MG63 (cell line): ENCODE results near the gene CADPS. TPM values are rescaled to one million over a fixed set of nuclear protein-coding genes. Genes with fewer than 3 reads are reported as not detected.

Experiments used
- DNase-seq: peaks from one replicate; pipeline ENCODE4 v3.0.0-alpha.2; 2020
- H3K27me3 ChIP-seq: fragments of 250-450 bp; sonication (Bioruptor Pico); 2 replicates; pipeline ENCODE4 v1.5.1; 2020; ENCODE audit warnings: mild to moderate bottlenecking, moderate library complexity
- H3K36me3 ChIP-seq: fragments of 250-450 bp; sonication (Bioruptor Pico); 2 replicates; pipeline ENCODE4 v1.5.1; 2020; ENCODE audit warnings: mild to moderate bottlenecking, moderate library complexity
- H3K4me3 ChIP-seq: fragments of 250-450 bp; sonication (Bioruptor Pico); 2 replicates; pipeline ENCODE4 v1.5.1; 2020; ENCODE audit warnings: mild to moderate bottlenecking, moderate library complexity
- H3K9me3 ChIP-seq: fragments of 250-450 bp; sonication (Bioruptor Pico); 2 replicates; pipeline ENCODE4 v1.5.1; 2020; ENCODE audit warnings: mild to moderate bottlenecking, moderate library complexity
- total RNA-seq: library from RNA; depleted of rRNA; stranded (reverse); fragments of >200 nt; shearing (Covaris generic); gene quantifications from 2 replicates; pipeline ENCODE4 v1.2.3, GENCODE V29; 2014; ENCODE audit warnings: low replicate concordance

CADPS gene
- total RNA-seq, 1 experiment from 2014 or later: 0.07 TPM

GRCh38 chr3:62527474-62527873, 347.7 kb downstream of the CADPS start:
- no peaks in the 10 kb centered on the region for H3K9me3 ChIP-seq
- H3K27me3 ChIP-seq: no peaks in the 10 kb centered on the region
- no peak for DNase-seq
- no peaks in the 10 kb centered on the region for H3K36me3 ChIP-seq
- H3K4me3 ChIP-seq: no peak overlapping the region

GRCh38 chr3:62525281-62525680, 349.9 kb downstream of the CADPS start:
- DNase-seq: no peak
- H3K27me3 ChIP-seq: no peaks in the 10 kb centered on the region
- H3K36me3 ChIP-seq: no peaks in the 10 kb centered on the region
- no peak overlapping the region for H3K4me3 ChIP-seq
- no peaks in the 10 kb centered on the region for H3K9me3 ChIP-seq

GRCh38 chr3:62523672-62524071, 351.5 kb downstream of the CADPS start:
- no peaks in the 10 kb centered on the region for H3K9me3 ChIP-seq
- DNase-seq: no peak
- no peaks in the 10 kb centered on the region for H3K36me3 ChIP-seq
- H3K4me3 ChIP-seq: no peak overlapping the region
- H3K27me3 ChIP-seq: no peaks in the 10 kb centered on the region

DNA sequence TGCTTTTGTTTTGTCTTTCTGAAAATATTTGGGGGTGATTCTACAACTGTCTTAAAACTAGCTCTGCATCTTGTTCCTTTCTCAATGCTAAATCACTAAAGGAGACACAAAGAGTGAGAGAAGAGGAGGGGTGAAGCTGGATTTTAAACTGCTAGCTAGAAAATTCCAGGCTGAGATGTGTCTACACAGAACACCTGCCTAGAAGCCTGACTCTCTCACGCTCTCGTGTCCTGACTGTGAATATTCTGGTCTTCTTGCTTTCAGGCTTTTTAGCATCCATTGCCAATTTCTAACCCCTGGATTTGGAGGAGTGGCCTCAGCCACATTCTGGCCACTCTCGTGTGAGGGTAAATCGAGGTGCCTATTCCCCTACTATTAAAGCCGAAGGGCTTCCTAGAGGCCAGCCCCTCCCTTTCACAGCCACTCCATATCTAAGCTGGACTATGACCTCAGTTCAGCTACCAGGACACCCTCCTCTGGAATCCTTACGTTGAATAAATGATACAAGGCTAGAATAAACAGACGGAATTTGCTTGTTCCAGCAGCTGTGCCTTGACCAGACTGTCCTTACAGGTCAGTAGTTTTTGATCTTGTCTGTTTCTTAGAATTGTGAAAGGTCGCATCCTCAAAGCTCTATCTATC, 353.6 kb downstream of the CADPS start:
- Histone ChIP-seq H3K27me3 (no peaks in the 10 kb centered on the region), H3K4me3 (no peak overlapping the region), H3K9me3 (no peaks in the 10 kb centered on the region), H3K36me3 (no peaks in the 10 kb centered on the region)
- DNase-seq: no peak

DNA sequence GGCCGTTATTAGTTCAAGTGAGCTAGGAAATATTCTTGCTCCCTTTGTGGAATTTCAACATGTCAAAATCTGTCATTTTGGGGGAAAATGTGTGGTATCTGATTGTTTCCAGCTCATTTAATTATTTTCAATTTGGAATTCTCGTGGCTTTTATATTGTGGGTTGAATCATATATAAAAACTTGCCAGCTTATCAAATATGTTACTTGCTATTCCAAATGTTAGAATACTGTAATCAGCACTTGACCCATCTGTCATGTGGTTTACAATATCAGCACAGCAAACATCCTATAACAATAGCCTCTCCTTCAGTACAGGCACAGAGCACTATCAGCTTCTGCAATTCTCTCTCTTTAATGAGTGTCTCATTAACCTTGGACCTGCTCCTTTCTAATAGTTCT, 371.7 kb downstream of the CADPS start:
- no peak for DNase-seq
- Histone ChIP-seq H3K4me3 (no peak overlapping the region), H3K36me3 (no peaks in the 10 kb centered on the region), H3K27me3 (no peaks in the 10 kb centered on the region), H3K9me3 (no peaks in the 10 kb centered on the region)

DNA sequence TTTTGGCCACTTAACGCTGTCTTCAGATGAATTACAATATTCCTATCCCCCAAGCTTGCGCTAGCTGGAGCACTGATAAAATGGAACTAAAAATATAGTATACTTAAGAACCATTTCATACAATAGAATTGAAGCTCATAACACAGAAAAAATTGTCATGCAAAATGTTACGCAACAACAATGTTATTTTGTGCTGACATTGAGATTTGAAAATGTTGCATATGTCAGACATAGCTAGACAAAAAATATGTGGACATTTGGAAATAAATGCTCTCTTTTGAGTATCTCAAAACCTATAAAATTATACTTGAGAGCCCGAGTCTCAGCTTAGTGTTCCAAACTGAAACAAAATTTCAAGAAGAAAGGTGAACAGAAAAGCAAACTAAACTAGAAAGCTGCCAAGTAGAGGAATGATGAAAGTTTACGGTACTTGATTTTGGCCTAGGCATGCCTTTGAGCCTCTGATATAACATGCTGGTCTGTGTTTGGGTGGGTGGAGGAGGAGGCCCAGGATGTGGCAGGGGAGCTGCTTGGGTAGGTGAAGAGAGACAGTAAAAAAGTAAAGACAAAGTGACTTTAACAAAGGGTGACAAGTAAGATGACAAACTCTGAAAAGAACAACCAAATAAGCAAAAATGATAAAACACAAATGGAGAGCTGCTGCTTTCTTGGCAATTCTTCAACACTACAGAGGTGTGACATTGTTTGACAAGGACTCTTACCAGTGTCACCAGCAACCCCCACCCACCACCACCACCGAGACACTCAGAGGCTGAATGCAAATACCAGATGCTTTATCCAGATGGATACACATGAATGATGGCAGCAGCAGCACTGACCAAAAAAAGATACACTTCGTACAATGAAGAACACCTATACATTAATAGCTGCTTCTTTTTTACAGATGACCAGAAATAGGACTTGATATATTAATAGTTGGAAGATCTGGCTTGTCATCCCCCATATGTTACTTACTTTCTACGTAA, 372.6 kb downstream of the CADPS start:
- Histone ChIP-seq H3K36me3 (no peaks in the 10 kb centered on the region), H3K27me3 (no peaks in the 10 kb centered on the region), H3K9me3 (no peaks in the 10 kb centered on the region), H3K4me3 (no peak overlapping the region)
- no peak for DNase-seq

DNA sequence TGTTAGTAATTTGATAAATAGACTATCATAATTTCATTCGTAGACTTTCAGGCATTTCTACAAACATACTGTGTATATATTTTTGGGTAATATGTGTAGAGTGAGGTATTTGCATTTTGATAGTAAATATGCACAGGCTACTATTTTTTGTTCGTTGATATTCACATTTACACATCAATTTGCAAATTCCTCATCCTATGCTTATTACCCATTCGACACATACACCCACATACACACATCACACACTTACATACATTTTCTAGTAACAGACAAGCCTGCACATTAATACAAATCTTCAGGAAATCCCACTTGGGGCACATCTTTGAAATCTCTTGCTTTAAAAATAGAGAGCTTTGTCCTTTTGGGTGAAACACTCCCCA, 373.9 kb downstream of the CADPS start:
- no peaks in the 10 kb centered on the region for H3K27me3 ChIP-seq
- H3K4me3 ChIP-seq: no peak overlapping the region
- no peak for DNase-seq
- no peaks in the 10 kb centered on the region for H3K36me3 ChIP-seq
- no peaks in the 10 kb centered on the region for H3K9me3 ChIP-seq

DNA sequence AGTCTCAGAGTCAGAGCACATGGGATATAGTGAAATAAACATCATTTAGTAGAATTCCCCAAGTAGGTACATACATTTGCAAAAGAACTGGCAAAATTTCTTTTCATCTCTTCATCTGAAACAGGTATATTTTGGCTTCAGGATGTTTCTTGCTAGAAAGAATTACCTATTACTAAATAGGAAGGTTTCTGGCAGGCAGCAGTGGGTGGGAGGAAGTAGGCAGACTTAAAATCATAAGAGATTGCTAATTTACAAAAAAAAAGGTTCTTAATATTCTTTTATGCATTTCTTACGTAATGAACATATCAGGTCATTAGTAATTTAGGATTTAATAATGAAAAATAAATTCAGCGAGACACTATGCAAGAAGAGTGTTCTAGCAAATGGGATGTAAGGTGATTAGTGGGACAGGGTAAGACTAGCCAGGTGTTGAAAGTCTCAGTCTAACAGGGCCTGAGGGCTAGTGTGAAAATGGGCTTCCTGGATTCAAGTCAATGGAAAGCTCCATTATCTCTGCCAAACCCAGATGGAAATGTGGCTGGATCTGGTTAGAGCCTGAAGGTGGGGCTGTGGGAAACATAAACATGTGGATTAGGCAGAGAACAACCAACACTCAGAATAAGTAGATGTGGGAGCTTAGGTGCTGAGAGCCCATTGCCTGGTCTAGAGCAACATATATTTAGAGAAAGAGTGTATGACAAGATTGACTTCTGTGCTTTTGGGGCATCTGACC, 374.5 kb downstream of the CADPS start:
- Histone ChIP-seq H3K36me3 (no peaks in the 10 kb centered on the region), H3K27me3 (no peaks in the 10 kb centered on the region), H3K4me3 (no peak overlapping the region)

GRCh38 chr3:62497156-62497555, 378.1 kb downstream of the CADPS start:
- Histone ChIP-seq H3K36me3 (no peaks in the 10 kb centered on the region), H3K27me3 (no peaks in the 10 kb centered on the region), H3K9me3 (no peaks in the 10 kb centered on the region), H3K4me3 (no peak overlapping the region)
- DNase-seq: no peak

More for the DNA sequence above, 374.5 kb downstream of the CADPS start:
- no peak for DNase-seq
- H3K9me3 ChIP-seq: no peaks in the 10 kb centered on the region

DNA sequence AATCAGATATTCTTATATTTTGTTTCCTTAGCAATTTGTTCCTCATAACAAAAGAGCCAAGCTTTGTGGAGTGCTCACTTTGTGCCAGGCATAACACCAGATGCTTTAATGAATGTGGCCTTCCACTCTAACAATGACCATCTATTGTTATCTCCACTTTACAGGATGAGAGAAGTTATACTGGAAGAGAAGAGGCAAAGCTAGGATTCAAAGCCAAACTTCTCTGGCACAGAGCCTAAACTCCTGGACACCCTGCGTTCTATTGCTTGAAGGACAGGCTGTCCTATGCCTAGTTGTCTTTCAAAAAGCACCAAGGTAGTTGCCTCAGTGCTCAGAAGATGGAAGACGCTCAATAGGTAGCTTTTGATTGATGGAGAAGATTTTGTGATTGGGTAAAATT, 378.7 kb downstream of the CADPS start:
- Histone ChIP-seq H3K27me3 (no peaks in the 10 kb centered on the region), H3K4me3 (no peak overlapping the region), H3K9me3 (no peaks in the 10 kb centered on the region), H3K36me3 (no peaks in the 10 kb centered on the region)
- no peak for DNase-seq

DNA sequence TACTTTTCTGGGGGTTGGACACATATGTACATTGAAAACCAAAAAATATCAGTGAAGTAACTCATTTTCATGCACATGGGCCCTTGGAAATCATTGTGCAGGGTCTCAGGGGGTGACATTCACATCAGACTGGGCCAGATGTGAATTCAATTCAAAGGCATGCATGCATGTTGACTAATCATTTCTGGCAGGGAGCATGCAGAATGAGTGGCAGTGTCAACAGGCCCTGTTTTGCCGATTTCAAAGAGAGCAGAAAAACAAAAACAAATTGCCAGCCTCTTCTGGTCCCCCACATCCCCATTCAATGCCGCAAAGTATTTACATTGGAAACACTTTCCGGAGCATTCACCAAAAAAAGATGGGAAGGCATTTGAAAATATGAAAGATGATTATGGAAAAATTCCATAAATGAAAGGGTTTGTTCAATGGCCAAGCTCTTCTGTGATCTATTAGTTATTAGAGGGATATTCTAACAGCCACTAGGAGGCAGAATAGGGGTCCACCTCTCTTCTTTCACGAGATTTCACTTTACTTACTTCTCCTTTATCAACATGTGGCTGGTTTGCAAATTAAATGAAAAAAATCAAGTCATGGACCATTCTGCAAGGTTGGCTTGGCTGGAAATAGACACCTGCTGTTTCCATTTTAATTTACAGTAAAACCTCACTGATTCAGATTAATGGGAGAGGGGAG, 382.0 kb downstream of the CADPS start:
- no peaks in the 10 kb centered on the region for H3K27me3 ChIP-seq
- H3K4me3 ChIP-seq: no peak overlapping the region
- H3K36me3 ChIP-seq: no peaks in the 10 kb centered on the region
- DNase-seq: no peak
- H3K9me3 ChIP-seq: no peaks in the 10 kb centered on the region

GRCh38 chr3:62482961-62483360, 392.3 kb downstream of the CADPS start:
- Histone ChIP-seq H3K36me3 (no peaks in the 10 kb centered on the region), H3K27me3 (no peaks in the 10 kb centered on the region), H3K4me3 (no peak overlapping the region), H3K9me3 (no peaks in the 10 kb centered on the region)
- no peak for DNase-seq

GRCh38 chr3:62481962-62482361, 393.3 kb downstream of the CADPS start:
- DNase-seq: no peak
- Histone ChIP-seq H3K36me3 (no peaks in the 10 kb centered on the region), H3K4me3 (no peak overlapping the region), H3K27me3 (no peaks in the 10 kb centered on the region), H3K9me3 (no peaks in the 10 kb centered on the region)

- Histone ChIP-seq H3K9me3 (no peaks in the 10 kb centered on the region), H3K27me3 (no peaks in the 10 kb centered on the region), H3K4me3 (no peak overlapping the region), H3K36me3 (no peaks in the 10 kb centered on the region)
- no peak for DNase-seq
Measured at GRCh38 chr3:62480056-62480455, 395.2 kb downstream of the CADPS start.

- no peaks in the 10 kb centered on the region for H3K9me3 ChIP-seq
- H3K27me3 ChIP-seq: no peaks in the 10 kb centered on the region
- no peaks in the 10 kb centered on the region for H3K36me3 ChIP-seq
- no peak overlapping the region for H3K4me3 ChIP-seq
- no peak for DNase-seq
Measured at GRCh38 chr3:62479326-62479725, 395.9 kb downstream of the CADPS start.

- no peaks in the 10 kb centered on the region for H3K9me3 ChIP-seq
- H3K4me3 ChIP-seq: no peak overlapping the region
- DNase-seq: no peak
- H3K36me3 ChIP-seq: no peaks in the 10 kb centered on the region
- H3K27me3 ChIP-seq: no peaks in the 10 kb centered on the region
Measured at GRCh38 chr3:62475306-62475705, 399.9 kb downstream of the CADPS start.
